Nephron (organoid): ENCODE results near the gene CEMIP2.

Source experiments
- H3K27ac Mint-ChIP-seq, 3 experiments: 2 replicates each; pipeline ENCODE4 v1.8.0; 2020; ENCODE audit warnings: mixed read lengths in 3 of 3, mild to moderate bottlenecking in 2 of 3, moderate library complexity in 1 of 3
- H3K27me3 Mint-ChIP-seq: 2 replicates; pipeline ENCODE4 v1.8.0; 2021; ENCODE audit warnings: low read depth, mild to moderate bottlenecking, moderate library complexity, mixed read lengths
- H3K36me3 Mint-ChIP-seq: 2 replicates; pipeline ENCODE4 v1.8.0; 2020; ENCODE audit warnings: low read depth, mixed read lengths
- H3K4me1 Mint-ChIP-seq: 2 replicates; pipeline ENCODE4 v1.8.0; 2020; ENCODE audit warnings: mixed read lengths
- H3K4me3 Mint-ChIP-seq, 3 experiments: 2 replicates each; pipeline ENCODE4 v1.8.0; 2020; ENCODE audit warnings: mild to moderate bottlenecking in 3 of 3, mixed read lengths in 3 of 3, moderate library complexity in 2 of 3
- H3K9me3 Mint-ChIP-seq: 2 replicates; pipeline ENCODE4 v1.8.0; 2020; ENCODE audit warnings: mixed read lengths
- TF ChIP-seq, protein P1 (sequence below), 3 experiments: fragments of 200-600 bp; sonication (generic); IDR thresholded peaks; one replicate each; pipeline ENCODE4 v1.5.0; 2021; ENCODE audit warnings: antibody characterized with exemption in 3 of 3; ENCODE audit not compliant: unreplicated experiment in 3 of 3

Gene CEMIP2

DNA sequence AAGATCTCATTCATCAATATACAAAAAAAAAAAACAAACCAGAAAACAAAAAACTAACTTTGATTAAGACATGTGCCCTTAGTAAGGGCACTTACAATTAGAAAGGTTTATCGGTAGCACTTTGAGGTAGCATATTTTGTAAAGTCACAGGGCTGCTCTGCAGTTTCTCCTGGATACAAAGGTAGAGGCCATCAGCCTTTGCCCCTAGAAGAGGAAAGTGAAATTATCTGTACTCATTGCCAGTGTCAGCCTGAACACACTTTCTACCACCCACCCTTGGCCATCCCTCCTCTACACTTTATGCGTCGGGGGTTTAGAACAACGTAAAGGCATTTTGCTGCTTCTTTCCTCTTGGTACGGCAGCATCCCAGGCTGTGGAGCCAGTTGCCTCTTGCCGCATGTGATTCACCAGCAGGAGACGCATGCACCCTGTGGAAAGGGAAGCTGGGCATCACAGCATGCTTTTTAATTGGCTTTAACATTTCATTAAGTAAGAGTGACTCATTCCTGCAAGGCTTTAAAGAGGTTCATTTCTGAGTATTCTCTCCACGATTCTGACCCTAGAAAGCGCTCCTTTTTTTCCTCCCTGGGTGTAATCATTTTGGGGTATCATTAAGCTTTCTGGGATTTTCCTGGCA lies 84.6 kb downstream of the CEMIP2 start:
- Mint-ChIP-seq H3K27me3 (no peaks in the 10 kb centered on the region), H3K36me3 (peaks cover 11% of the 10 kb centered on the region), H3K27ac (peak overlapping the region in 2 of 3 experiments; percentile 52 to 63), H3K4me3 (no peak overlapping the region), H3K4me1 (peaks cover 41% of the 10 kb centered on the region), H3K9me3 (no peaks in the 10 kb centered on the region)
- TF ChIP-seq, protein P1, sequence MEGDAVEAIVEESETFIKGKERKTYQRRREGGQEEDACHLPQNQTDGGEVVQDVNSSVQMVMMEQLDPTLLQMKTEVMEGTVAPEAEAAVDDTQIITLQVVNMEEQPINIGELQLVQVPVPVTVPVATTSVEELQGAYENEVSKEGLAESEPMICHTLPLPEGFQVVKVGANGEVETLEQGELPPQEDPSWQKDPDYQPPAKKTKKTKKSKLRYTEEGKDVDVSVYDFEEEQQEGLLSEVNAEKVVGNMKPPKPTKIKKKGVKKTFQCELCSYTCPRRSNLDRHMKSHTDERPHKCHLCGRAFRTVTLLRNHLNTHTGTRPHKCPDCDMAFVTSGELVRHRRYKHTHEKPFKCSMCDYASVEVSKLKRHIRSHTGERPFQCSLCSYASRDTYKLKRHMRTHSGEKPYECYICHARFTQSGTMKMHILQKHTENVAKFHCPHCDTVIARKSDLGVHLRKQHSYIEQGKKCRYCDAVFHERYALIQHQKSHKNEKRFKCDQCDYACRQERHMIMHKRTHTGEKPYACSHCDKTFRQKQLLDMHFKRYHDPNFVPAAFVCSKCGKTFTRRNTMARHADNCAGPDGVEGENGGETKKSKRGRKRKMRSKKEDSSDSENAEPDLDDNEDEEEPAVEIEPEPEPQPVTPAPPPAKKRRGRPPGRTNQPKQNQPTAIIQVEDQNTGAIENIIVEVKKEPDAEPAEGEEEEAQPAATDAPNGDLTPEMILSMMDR (IDR thresholded peaks at IDR 0.05; ENCODE audit: unreplicated experiment in 3 of 3): peak in 1 of 3 experiments; percentile 22

DNA sequence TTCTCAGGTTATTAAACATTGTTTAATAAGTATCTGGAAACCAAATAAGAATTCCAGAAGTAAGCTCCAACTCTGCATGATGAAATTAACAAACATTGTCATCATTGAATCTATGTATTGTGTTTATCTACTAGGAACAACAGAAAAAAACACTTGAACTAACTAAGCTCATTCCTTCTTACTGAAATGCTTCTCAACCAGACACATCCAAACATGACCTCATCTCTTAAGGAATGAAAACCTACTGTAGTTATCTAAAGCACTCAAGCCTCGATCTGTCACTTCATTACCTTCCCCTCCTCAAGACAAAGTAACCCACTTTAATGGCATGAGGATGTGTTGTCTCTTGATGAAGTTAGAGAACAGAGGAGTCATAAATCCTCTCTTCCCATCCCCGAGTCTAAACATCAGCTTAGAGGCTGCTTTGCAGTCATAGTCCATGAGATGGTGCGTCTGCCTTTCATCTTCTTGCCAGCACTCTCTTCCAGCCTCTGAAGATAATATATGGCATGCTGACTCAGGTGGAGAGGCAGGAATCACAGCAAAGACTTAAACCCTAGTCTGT lies 86.5 kb downstream of the CEMIP2 start:
- no peaks in the 10 kb centered on the region for H3K9me3 Mint-ChIP-seq
- peak overlapping the region in 1 of 3 experiments; percentile 5 for H3K4me3 Mint-ChIP-seq
- no peaks in the 10 kb centered on the region for H3K27me3 Mint-ChIP-seq
- H3K36me3 Mint-ChIP-seq: peaks cover 4% of the 10 kb centered on the region
- TF ChIP-seq, protein P1 (IDR thresholded peaks at IDR 0.05; ENCODE audit: unreplicated experiment in 3 of 3): no peak
- H3K27ac Mint-ChIP-seq: peak overlapping the region; percentile 79 to 87 (median 83)
- peaks cover 52% of the 10 kb centered on the region for H3K4me1 Mint-ChIP-seq

DNA sequence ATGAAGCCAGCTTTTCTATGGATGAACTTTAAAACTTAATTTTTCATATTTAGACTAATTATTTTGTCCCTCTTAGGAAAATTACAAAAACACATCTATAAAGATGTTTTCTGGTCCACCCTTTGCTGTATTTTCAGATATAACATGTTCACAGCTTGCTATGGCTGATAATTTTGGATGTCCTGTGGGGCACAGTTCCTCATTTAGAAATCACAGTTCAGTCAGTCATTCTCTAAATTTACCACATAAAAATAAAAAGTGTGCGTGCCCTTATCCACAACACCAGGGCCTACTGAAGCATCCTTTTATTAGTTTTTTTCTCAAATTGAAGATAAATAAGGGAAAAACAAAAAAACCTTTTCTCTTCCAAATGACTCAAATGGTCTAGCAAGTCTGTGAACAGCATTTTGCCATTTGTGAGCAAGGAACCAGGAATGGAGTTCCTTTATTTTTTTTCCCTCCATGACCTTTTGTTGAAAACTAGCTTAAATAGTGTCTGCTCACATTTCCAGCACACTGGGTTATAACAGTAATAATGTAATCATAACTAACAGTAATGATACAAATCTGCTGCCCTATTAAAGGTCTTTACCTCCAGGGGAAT lies 87.1 kb downstream of the CEMIP2 start:
- H3K36me3 Mint-ChIP-seq: peaks cover 4% of the 10 kb centered on the region
- no peak overlapping the region for H3K4me3 Mint-ChIP-seq
- H3K27ac Mint-ChIP-seq: peak overlapping the region; percentile 79 to 87 (median 86)
- no peaks in the 10 kb centered on the region for H3K27me3 Mint-ChIP-seq
- TF ChIP-seq, protein P1 (IDR thresholded peaks at IDR 0.05; ENCODE audit: unreplicated experiment in 3 of 3): no peak
- peaks cover 52% of the 10 kb centered on the region for H3K4me1 Mint-ChIP-seq
- H3K9me3 Mint-ChIP-seq: peaks cover 2% of the 10 kb centered on the region

DNA sequence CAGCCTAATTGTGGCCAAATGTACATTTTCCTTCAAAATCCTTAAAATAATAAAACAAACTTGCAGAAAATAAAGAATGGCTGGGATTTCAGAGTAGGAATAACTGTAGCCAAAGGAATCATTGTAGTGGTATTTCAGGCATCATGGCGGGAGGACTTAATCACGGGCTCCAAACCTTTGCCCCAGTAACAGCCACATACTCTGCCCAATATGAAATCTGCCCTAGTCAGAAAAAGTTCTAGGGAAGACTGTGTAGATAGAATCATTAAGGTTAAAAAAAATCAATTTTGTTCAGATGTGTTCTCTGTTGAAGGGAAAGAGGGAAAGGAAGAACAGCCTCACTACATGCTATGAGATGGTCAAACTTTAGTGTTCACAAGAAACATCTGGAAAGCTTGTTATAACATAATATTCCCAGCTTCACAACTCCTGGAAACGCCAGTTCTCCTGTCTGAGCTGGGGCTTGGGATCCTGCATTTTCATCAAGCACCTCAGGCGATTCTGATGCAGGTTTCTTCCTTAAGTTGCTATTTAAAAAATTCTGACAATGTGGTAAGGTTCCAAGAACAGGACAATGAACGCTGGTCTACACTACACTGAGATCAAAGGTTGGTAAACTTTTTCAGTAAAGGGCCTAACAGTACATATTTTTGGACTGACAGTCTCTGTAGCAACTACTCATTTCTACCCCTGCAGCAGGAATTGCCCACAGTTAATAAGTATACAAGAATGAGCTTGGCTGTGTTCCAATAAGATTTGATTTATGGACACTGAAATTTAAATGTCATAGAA lies 87.9 kb downstream of the CEMIP2 start:
- TF ChIP-seq, protein P1 (IDR thresholded peaks at IDR 0.05; ENCODE audit: unreplicated experiment in 3 of 3): no peak
- H3K36me3 Mint-ChIP-seq: no peaks in the 10 kb centered on the region
- no peaks in the 10 kb centered on the region for H3K27me3 Mint-ChIP-seq
- H3K4me1 Mint-ChIP-seq: peaks cover 52% of the 10 kb centered on the region
- H3K27ac Mint-ChIP-seq: peak overlapping the region; percentile 86 to 90 (median 87)
- peaks cover 2% of the 10 kb centered on the region for H3K9me3 Mint-ChIP-seq
- H3K4me3 Mint-ChIP-seq: no peak overlapping the region

DNA sequence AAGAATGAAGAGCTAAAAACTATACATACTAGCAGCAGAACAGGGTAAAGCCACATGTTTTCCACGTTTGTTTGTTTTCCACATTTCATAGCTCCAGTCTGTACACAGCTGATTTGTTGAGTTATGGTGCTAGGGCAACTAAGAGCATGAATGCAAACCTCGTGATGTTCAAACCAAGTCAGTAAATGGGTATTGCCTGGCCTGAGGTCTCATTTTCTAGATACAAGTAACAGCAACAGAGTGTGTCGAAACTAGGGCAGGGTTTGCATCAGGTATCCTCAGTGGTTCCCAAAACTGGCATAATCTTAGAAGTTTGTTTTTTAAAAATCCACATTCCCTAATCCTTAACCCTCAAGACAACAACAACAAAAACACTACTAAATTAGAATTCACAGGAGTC lies 89.3 kb downstream of the CEMIP2 start:
- no peaks in the 10 kb centered on the region for H3K36me3 Mint-ChIP-seq
- TF ChIP-seq, protein P1 (IDR thresholded peaks at IDR 0.05; ENCODE audit: unreplicated experiment in 3 of 3): no peak
- H3K4me3 Mint-ChIP-seq: no peak overlapping the region
- peak overlapping the region; percentile 25 to 60 (median 31) for H3K27ac Mint-ChIP-seq
- H3K9me3 Mint-ChIP-seq: peaks cover 2% of the 10 kb centered on the region
- peaks cover 49% of the 10 kb centered on the region for H3K4me1 Mint-ChIP-seq
- no peaks in the 10 kb centered on the region for H3K27me3 Mint-ChIP-seq
